Panc1 (cell line): Measurements from ENCODE around the gene DKK3. TPM values are rescaled to one million over a fixed set of nuclear protein-coding genes. Genes with fewer than 3 reads are reported as not detected.

Experiments
- ATAC-seq: fragments of 200-7000 bp; cut with Tn5 transposase; 2 replicates; pipeline ENCODE4 v1.9.1; 2020; ENCODE audit warnings: mild to moderate bottlenecking, moderate library complexity
- BruUV-seq: library from RNA; stranded (reverse); fragments of 400-500 nt; replicated peaks from 2 replicates; lab custom pipeline; 2021; lab: Mats Ljungman, UMichigan
- CTCF ChIA-PET: fragments of 300-600 bp; sonication (Branson Sonifier 250); formaldehyde crosslinking; loops from one replicate; lab custom pipeline; 2022; ENCODE audit warnings: antibody characterized with exemption; lab: Charles Lee
- POLR2A ChIA-PET: fragments of 300-600 bp; sonication (Branson Sonifier 250); formaldehyde crosslinking; loops from one replicate; lab custom pipeline; 2022; ENCODE audit warnings: antibody characterized with exemption; lab: Charles Lee
- DNase-seq: peaks from one replicate; pipeline ENCODE4 v3.0.0-alpha.2; 2010; ENCODE audit warnings: low read depth, low spot score
- H3K27ac ChIP-seq: 2 replicates; pipeline ENCODE4 v1.5.1; 2011; ENCODE audit warnings: mild to moderate bottlenecking, low read length, inconsistent platforms
- H3K27me3 ChIP-seq: fragments of 200-500 bp; sonication (Bioruptor generic); 2 replicates; pipeline ENCODE4 v1.6.0; 2014; ENCODE audit warnings: low read length, inconsistent platforms; ENCODE audit not compliant: control insufficient read depth, insufficient read depth
- H3K36me3 ChIP-seq: fragments of 200-500 bp; sonication (Bioruptor generic); 2 replicates; pipeline ENCODE4 v1.5.1; 2014; ENCODE audit warnings: inconsistent platforms, mild to moderate bottlenecking, low read length, moderate library complexity; ENCODE audit not compliant: control insufficient read depth, insufficient read depth
- H3K4me1 ChIP-seq: 2 replicates; pipeline ENCODE4 v1.5.1; 2011; ENCODE audit warnings: inconsistent platforms, mild to moderate bottlenecking, low read length, moderate library complexity; ENCODE audit not compliant: control insufficient read depth, insufficient read depth
- H3K4me3 ChIP-seq, 2 experiments: 2 replicates each; pipeline ENCODE4 v1.5.1; 2011 to 2012; ENCODE audit warnings: low read depth in 2 of 2, low read length in 2 of 2, mild to moderate bottlenecking in 2 of 2, inconsistent platforms in 1 of 2, moderate library complexity in 1 of 2
- H3K9me3 ChIP-seq: fragments of 200-500 bp; sonication (Bioruptor generic); 2 replicates; pipeline ENCODE4 v1.5.1; 2014; ENCODE audit warnings: low read depth, mild to moderate bottlenecking, inconsistent platforms, low read length, moderate library complexity; ENCODE audit not compliant: control insufficient read depth, insufficient read depth
- CTCF ChIP-seq: fragments of 450-650 bp; IDR thresholded peaks from 2 replicates; pipeline ENCODE4 v1.5.1; 2017; ENCODE audit warnings: mild to moderate bottlenecking
- POLR2AphosphoS5 ChIP-seq: IDR thresholded peaks from 2 replicates; pipeline ENCODE4 v1.6.1; 2012; ENCODE audit warnings: mild to moderate bottlenecking, low read depth, low read length, moderate library complexity
- REST ChIP-seq, 2 experiments: IDR thresholded peaks; 2 replicates each; pipeline ENCODE4 v1.6.1; 2011 to 2012; ENCODE audit warnings: low read depth in 2 of 2, control low read depth in 1 of 2, low read length in 1 of 2, mild to moderate bottlenecking in 1 of 2, moderate library complexity in 1 of 2; ENCODE audit not compliant: insufficient read depth in 1 of 2
- SIN3A ChIP-seq: IDR thresholded peaks from 2 replicates; pipeline ENCODE4 v1.6.1; 2012; ENCODE audit warnings: low read depth, mild to moderate bottlenecking, low read length, moderate library complexity, borderline replicate concordance; ENCODE audit not compliant: insufficient read depth
- TCF7L2 ChIP-seq: IDR thresholded peaks from 2 replicates; pipeline ENCODE4 v1.6.1; 2011; ENCODE audit warnings: mild to moderate bottlenecking, low read depth, low read length, inconsistent platforms
- in situ Hi-C: cut with HindIII; loops from 2 replicates; pipeline ENCODE4 v1.10.0; 2016; ENCODE audit warnings: low sequenced_read_pairs, low pct_unique_long_range_greater_than_20kb
- intact Hi-C: fragments of 100-400 bp; cut with micrococcal nuclease; formaldehyde crosslinking; loops from one replicate; pipeline ENCODE4 v1.10.0; 2022; ENCODE audit not compliant: unreplicated experiment
- total RNA-seq: library from RNA; stranded (reverse); gene quantifications from one replicate; pipeline ENCODE4 v1.2.1, GENCODE V29; 2021; ENCODE audit not compliant: unreplicated experiment

The DKK3 gene
- total RNA-seq, 1 experiment from 2014 or later: 116 TPM

- Histone ChIP-seq H3K27me3 (no peaks in the 10 kb centered on the region), H3K4me3 (no peak overlapping the region), H3K36me3 (no peaks in the 10 kb centered on the region), H3K4me1 (peaks cover 34% of the 10 kb centered on the region), H3K27ac (peak overlapping the region; percentile 73), H3K9me3 (no peaks in the 10 kb centered on the region)
- ChIA-PET CTCF (interaction anchor here (0.6 to 1.4 kb wide), 4 partner anchors 17 to 231 kb away, joined by 3 to 6 read pairs (median 4); no protein-coding TSS in a partner anchor), POLR2A (interaction anchor here (0.5 to 0.7 kb wide), 2 partner anchors 15 to 29 kb away, joined by 4 to 5 read pairs; no protein-coding TSS in a partner anchor)
- BruUV-seq: no TSS peak
- intact Hi-C loops: no loop called here
- ATAC-seq (0 out of 2 replicates have a peak, but pooled peaks have one; percentile 43), DNase-seq (no peak)
- TF ChIP-seq POLR2AphosphoS5 (no peak), TCF7L2 (no peak), SIN3A (no peak), CTCF (no peak), REST (IDR thresholded peaks at IDR 0.05; ENCODE audit: insufficient read depth in 1 of 2, low read depth in 2 of 2, low read length in 1 of 2) (no peak)
- in situ Hi-C loops: no loop called here
Measured at GRCh38 chr11:12050470-12051286, 42.3 kb upstream of the DKK3 start.

GRCh38 chr11:12048936-12049790 lies 40.7 kb upstream of the DKK3 start:
- ChIA-PET CTCF (no interaction called here), POLR2A (interaction anchor here (0.6 kb wide), 1 partner anchor 231 kb away, joined by 7 read pairs; no protein-coding TSS in a partner anchor)
- intact Hi-C loops (loop anchor here (5.0 kb wide), 2 partner anchors 63 to 188 kb away; partner anchors contain the start of gene MICAL2), in situ Hi-C loops (no loop called here)
- no peak overlapping the region for H3K4me3 ChIP-seq
- H3K9me3 ChIP-seq: no peaks in the 10 kb centered on the region
- ATAC-seq (no peak), DNase-seq (no peak)
- no peaks in the 10 kb centered on the region for H3K36me3 ChIP-seq
- no peaks in the 10 kb centered on the region for H3K27me3 ChIP-seq
- TF ChIP-seq SIN3A: no peak
- no peak for TF ChIP-seq REST (IDR thresholded peaks at IDR 0.05; ENCODE audit: insufficient read depth in 1 of 2, low read depth in 2 of 2, low read length in 1 of 2)
- no peak for TF ChIP-seq TCF7L2
- no peak for TF ChIP-seq POLR2AphosphoS5
- TF ChIP-seq CTCF: no peak
- peaks cover 38% of the 10 kb centered on the region for H3K4me1 ChIP-seq
- peak overlapping the region; percentile 80 for H3K27ac ChIP-seq
- no TSS peak for BruUV-seq
